DND-41 (cell line): ENCODE results near the gene SFT2D2.

ENCODE experiments used
- ATAC-seq: fragments of 200-7000 bp; cut with Tn5 transposase; 3 replicates; pipeline ENCODE4 v1.9.1; 2021; ENCODE audit warnings: low read depth; ENCODE audit not compliant: insufficient read depth
- DNase-seq: peaks from one replicate; pipeline ENCODE4 v3.0.0-alpha.2; 2020
- H2AFZ ChIP-seq: 2 replicates; pipeline ENCODE4 v1.6.0; 2012; ENCODE audit warnings: low read depth, low read length
- H3K27ac ChIP-seq: 2 replicates; pipeline ENCODE4 v1.5.1; 2012; ENCODE audit warnings: low read length, inconsistent platforms
- H3K27me3 ChIP-seq: fragments of 200-600 bp; sonication (generic); 2 replicates; pipeline ENCODE4 v1.6.0; 2012; ENCODE audit warnings: low read length, mild to moderate bottlenecking, inconsistent platforms; ENCODE audit not compliant: insufficient read depth, poor library complexity
- H3K36me3 ChIP-seq: 2 replicates; pipeline ENCODE4 v1.5.1; 2012; ENCODE audit warnings: low read length, inconsistent platforms; ENCODE audit not compliant: insufficient read depth
- H3K4me1 ChIP-seq: 2 replicates; pipeline ENCODE4 v1.5.1; 2012; ENCODE audit warnings: mild to moderate bottlenecking, low read length; ENCODE audit not compliant: insufficient read depth
- H3K4me2 ChIP-seq: 2 replicates; pipeline ENCODE4 v1.6.0; 2012; ENCODE audit warnings: mild to moderate bottlenecking, moderate library complexity, low read length, inconsistent platforms; ENCODE audit not compliant: insufficient read depth
- H3K4me3 ChIP-seq, 2 experiments: fragments of 200-600 bp in 1 of 2; shearing (Covaris generic) in 1 of 2; 2 replicates each; pipeline ENCODE4 v1.5.1; 2012 to 2016; ENCODE audit warnings: inconsistent platforms in 2 of 2, low read length in 2 of 2, mild to moderate bottlenecking in 2 of 2, low read depth in 1 of 2, moderate library complexity in 1 of 2
- H3K79me2 ChIP-seq: 2 replicates; pipeline ENCODE4 v1.6.0; 2012; ENCODE audit warnings: low read length, inconsistent platforms; ENCODE audit not compliant: insufficient read depth
- H3K9ac ChIP-seq: 2 replicates; pipeline ENCODE4 v1.6.0; 2012; ENCODE audit warnings: low read depth, mild to moderate bottlenecking, inconsistent platforms, low read length, moderate library complexity
- H3K9me3 ChIP-seq: 2 replicates; pipeline ENCODE4 v1.5.1; 2012; ENCODE audit warnings: low read length, moderate library complexity, mild to moderate bottlenecking, inconsistent platforms; ENCODE audit not compliant: insufficient read depth, severe bottlenecking
- H4K20me1 ChIP-seq: 2 replicates; pipeline ENCODE4 v1.6.0; 2012; ENCODE audit warnings: low read length; ENCODE audit not compliant: insufficient read depth
- CTCF ChIP-seq: IDR thresholded peaks from 2 replicates; pipeline ENCODE4 v1.5.1; 2012; ENCODE audit warnings: borderline replicate concordance, low read length, moderate library complexity, mild to moderate bottlenecking; ENCODE audit not compliant: poor library complexity, severe bottlenecking; ENCODE audit errors: extremely low read depth
- EZH2 ChIP-seq: IDR thresholded peaks from 3 replicates; pipeline ENCODE4 v1.6.1; 2012; ENCODE audit warnings: borderline replicate concordance, low read depth, mild to moderate bottlenecking, moderate library complexity, low read length, inconsistent platforms; ENCODE audit not compliant: severe bottlenecking

SFT2D2 gene

GRCh38 chr1:168213349-168213748, 12.5 kb upstream of the SFT2D2 start:
- Histone ChIP-seq H3K4me1 (no peaks in the 10 kb centered on the region), H3K9me3 (peaks cover 3% of the 10 kb centered on the region), H3K9ac (no peak overlapping the region), H3K4me2 (no peak overlapping the region), H3K79me2 (no peaks in the 10 kb centered on the region), H4K20me1 (no peaks in the 10 kb centered on the region), H3K27me3 (no peaks in the 10 kb centered on the region), H3K4me3 (no peak overlapping the region), H2AFZ (no peak overlapping the region), H3K36me3 (no peaks in the 10 kb centered on the region), H3K27ac (no peak overlapping the region)
- TF ChIP-seq CTCF (no peak), EZH2 (no peak)
- ATAC-seq (no peak), DNase-seq (no peak)

GRCh38 chr1:168216171-168216570, 9.6 kb upstream of the SFT2D2 start:
- no peaks in the 10 kb centered on the region for H3K4me1 ChIP-seq
- no peaks in the 10 kb centered on the region for H3K27me3 ChIP-seq
- H3K9me3 ChIP-seq: peaks cover 3% of the 10 kb centered on the region
- H3K27ac ChIP-seq: no peak overlapping the region
- H2AFZ ChIP-seq: no peak overlapping the region
- no peaks in the 10 kb centered on the region for H4K20me1 ChIP-seq
- H3K4me3 ChIP-seq: no peak overlapping the region
- ATAC-seq (no peak), DNase-seq (no peak)
- no peak overlapping the region for H3K9ac ChIP-seq
- TF ChIP-seq CTCF: no peak
- TF ChIP-seq EZH2: no peak
- H3K4me2 ChIP-seq: no peak overlapping the region
- H3K36me3 ChIP-seq: no peaks in the 10 kb centered on the region
- H3K79me2 ChIP-seq: no peaks in the 10 kb centered on the region

GRCh38 chr1:168217664-168218063, 8.1 kb upstream of the SFT2D2 start:
- no peaks in the 10 kb centered on the region for H4K20me1 ChIP-seq
- no peak overlapping the region for H2AFZ ChIP-seq
- DNase-seq (no peak), ATAC-seq (no peak)
- H3K9ac ChIP-seq: no peak overlapping the region
- H3K4me3 ChIP-seq: no peak overlapping the region
- H3K4me1 ChIP-seq: no peaks in the 10 kb centered on the region
- no peaks in the 10 kb centered on the region for H3K36me3 ChIP-seq
- H3K27me3 ChIP-seq: no peaks in the 10 kb centered on the region
- H3K9me3 ChIP-seq: no peaks in the 10 kb centered on the region
- TF ChIP-seq EZH2 (no peak), CTCF (no peak)
- H3K4me2 ChIP-seq: no peak overlapping the region
- H3K79me2 ChIP-seq: no peaks in the 10 kb centered on the region
- no peak overlapping the region for H3K27ac ChIP-seq

DNA sequence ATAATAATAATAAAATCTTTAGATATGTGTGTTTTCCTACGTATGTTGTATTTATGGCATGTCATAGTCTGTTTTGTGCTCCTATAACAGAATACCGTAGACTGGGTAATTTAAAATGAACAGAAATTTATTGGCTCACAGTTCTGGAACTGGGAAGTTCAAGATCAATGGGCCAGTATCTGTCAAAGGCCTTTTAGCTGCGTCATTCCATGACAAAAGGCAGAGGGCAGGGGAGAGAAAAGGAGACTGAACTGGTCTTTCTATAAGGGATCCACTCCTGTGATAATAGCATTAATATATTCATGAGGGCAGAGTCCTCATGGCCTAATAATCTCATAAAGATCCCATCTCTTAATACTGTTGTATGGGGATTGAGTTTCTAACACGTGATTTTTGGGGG, 7.1 kb upstream of the SFT2D2 start:
- H3K4me2 ChIP-seq: no peak overlapping the region
- no peak overlapping the region for H3K4me3 ChIP-seq
- DNase-seq: no peak
- no peaks in the 10 kb centered on the region for H3K36me3 ChIP-seq
- H4K20me1 ChIP-seq: no peaks in the 10 kb centered on the region
- no peaks in the 10 kb centered on the region for H3K79me2 ChIP-seq
- H3K4me1 ChIP-seq: no peaks in the 10 kb centered on the region
- no peak for ATAC-seq
- no peak overlapping the region for H3K9ac ChIP-seq
- no peak overlapping the region for H2AFZ ChIP-seq
- no peak overlapping the region for H3K27ac ChIP-seq
- H3K27me3 ChIP-seq: no peaks in the 10 kb centered on the region
- TF ChIP-seq EZH2 (no peak), CTCF (no peak)
- no peaks in the 10 kb centered on the region for H3K9me3 ChIP-seq
